ENCODE data around the gene ZFHX2.

Gene ZFHX2

DNA sequence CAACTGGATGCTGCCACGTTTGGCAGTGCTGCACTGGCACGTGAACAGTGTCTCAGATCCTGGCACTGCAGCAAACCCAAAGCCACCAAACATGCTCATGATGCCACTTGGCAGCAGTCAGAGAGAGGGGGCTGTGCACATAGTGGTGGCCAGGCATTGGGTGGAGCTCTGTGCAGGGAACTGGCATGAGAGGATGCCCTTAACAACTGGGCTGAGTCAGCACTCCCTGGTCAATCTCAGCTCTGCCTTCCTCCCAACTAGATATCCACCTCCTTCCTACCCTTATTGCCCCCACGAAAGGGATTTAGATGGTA is 37.0 kb downstream of the ZFHX2 start:
- peak; percentile 89 for DNase-seq

DNA sequence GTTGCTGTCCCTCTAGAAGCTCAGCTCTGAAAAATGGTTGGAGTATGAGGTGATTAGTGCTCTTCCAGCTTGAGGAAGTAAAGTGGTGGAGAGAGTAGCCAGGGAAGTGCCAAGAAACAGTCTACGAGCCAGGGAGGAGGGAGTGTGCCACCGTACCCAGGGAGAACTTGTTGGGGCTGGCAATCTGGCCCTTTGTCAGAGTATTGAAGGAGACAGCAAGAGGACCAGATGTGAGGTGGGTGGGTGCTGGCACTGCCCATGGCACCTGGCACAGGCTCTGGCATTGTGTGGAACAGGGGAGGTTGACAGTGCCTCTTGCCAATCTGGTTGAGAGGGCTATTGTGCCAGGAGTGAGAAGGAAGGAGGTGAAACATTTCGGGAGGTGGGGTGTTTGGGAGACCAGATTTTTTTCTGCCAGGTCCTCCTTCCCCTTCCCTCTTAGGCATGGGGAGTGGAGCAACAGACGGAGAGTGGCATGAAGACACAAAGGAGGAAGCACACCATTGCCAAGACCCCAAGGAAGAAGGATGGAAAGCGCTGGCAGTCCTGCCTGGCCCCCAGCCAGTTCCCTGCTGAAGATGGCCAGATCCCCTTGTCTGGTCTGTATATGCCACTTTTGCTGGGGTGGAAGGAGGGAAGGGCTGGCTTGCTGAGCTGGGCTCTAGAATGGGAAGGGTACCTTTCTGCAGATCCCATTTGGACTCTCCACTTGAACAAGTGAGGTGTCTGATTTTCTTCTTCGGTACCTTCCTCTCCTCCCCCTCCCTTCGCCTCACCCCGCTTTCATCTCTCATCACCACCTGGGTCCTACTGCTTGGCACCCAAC is 37.5 kb downstream of the ZFHX2 start:
- peak in 1 of 2 experiments; percentile 76 for DNase-seq

GRCh38 chr14:23513005-23513817 is 38.4 kb downstream of the ZFHX2 start:
- peak; percentile 50 to 91 for DNase-seq

DNA sequence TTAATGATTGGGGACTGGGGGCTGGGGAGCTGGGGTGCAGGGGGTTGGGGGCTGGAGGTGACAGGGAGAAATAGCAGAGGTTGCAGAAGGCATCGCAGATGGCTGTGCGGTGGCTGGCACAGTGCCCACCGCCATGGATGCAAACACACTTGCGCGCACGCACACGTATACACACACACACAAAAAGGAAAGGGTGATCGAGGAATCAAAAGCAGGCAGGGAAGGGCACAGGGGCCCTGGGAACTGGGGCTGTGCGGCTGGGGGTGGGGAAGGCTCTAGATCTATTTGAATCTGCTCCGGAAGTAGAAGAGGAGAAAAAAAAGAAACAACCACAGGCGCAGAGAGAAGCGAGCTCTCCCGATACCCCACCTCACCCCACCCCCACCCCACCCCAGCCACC is 39.4 kb downstream of the ZFHX2 start:
- DNase-seq = no peak

GRCh38 chr14:23494223-23494622 is 57.3 kb downstream of the ZFHX2 start:
- peak in 1 of 2 experiments; percentile 30 for DNase-seq

DNA sequence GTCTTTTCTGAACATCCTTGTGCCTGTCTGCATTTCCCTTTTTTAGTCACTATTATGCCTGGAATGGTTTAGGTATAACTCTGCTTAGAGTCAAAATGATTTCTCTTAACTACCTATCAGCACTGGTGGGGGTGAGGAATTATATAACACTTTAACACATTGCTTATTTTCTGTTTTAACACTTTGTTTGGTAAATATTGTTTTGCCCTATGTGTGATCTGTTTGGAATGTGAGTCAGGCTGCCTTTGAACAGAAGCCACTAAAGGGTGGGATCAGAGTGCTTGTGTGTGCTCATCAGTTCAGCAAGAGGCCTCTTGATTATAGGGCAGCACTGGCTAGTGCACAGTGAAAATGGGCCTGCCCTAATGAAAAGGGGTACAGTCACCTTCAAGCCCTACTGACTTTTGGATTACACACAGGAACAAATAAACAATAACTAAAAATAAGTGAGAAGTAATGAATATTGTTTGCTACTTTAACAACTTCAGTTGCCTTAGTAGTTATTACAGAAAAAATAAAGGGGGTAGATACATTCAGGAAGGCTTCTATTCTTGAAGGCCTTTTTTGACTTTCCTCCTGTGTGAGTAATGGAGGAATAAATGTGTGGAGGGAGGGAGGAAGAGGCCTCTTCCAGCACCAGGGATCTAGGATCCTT is 58.8 kb downstream of the ZFHX2 start:
- no peak for DNase-seq

DNA sequence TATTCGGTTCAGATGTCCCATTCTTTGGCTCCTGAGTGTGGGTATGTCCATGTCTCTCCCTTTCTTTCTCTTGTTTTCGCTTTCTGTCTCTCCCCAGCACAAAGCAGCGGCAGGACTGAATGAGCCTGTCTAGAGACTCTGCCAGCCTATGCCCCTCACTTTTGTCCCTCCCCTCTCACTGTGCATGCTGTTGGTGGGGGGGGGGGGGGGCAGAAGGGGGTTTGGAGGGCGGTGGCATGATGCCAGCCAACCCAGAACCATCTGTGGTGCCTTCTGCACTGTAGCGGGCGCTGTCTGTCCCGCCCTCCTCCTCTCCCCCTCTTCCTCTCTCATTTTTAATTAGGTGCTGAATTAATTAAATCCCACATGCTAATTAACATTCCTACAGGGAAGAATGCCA is 64.3 kb downstream of the ZFHX2 start:
- DNase-seq = peak; percentile 17 to 47

DNA sequence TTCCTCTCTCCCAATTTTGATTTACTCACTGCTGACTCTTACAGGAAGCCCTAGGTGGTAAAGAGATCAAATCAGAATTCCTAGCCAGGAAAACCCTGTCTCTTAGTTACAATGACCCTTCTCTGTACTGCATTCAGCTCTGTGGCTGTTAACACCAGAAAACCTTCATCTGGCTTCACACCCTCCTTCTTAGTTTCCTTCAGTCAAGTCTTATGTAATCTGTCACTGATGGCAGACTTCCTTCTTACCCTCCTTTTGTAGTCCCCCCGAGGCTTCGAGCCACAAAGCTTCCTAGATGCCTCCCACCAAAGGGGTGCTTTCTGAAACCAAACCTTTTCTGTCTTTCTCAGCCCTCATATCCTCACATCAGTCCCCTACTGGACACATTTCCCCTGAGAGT is 65.5 kb downstream of the ZFHX2 start:
- DNase-seq = peak in 1 of 2 experiments; percentile 24

DNA sequence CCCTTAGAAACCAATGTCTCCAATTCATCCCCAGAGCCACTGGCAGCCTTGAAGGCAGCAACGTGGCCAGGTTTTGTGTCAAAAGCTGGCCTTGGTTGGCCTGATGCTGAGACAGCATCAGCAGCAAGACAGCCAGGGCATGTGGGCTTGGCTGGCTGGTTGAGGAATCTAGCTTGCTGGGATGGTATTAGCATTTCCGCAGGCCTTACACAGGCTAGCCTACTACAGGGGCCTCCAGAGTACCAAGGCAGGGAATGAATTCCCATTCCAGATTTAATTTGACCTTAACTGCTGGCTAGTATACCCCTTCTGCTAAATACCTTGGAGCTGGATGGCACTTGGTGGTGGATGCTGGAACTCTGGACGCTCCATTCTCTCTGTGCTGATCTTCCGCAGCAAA is 66.2 kb downstream of the ZFHX2 start:
- DNase-seq = no peak

GRCh38 chr14:23483236-23483854 is 68.2 kb downstream of the ZFHX2 start:
- peak; percentile 38 to 53 for DNase-seq

DNA sequence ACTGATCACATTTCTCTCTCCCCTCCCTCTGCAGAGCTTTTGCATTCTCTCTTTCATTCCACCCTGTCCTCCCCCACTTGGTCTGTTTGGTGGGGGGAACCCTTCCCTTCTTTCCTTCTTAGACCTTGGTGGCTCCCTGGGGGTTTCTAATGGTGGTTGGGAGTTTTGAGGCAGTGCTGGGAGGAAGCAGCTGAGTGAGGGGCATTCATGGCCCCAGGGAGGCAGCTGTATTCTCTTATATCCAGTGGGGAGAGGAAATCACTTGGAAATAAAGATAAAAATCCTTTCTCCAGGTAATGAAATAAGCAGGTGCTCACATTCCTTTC is 68.8 kb downstream of the ZFHX2 start:
- DNase-seq = no peak

DNA sequence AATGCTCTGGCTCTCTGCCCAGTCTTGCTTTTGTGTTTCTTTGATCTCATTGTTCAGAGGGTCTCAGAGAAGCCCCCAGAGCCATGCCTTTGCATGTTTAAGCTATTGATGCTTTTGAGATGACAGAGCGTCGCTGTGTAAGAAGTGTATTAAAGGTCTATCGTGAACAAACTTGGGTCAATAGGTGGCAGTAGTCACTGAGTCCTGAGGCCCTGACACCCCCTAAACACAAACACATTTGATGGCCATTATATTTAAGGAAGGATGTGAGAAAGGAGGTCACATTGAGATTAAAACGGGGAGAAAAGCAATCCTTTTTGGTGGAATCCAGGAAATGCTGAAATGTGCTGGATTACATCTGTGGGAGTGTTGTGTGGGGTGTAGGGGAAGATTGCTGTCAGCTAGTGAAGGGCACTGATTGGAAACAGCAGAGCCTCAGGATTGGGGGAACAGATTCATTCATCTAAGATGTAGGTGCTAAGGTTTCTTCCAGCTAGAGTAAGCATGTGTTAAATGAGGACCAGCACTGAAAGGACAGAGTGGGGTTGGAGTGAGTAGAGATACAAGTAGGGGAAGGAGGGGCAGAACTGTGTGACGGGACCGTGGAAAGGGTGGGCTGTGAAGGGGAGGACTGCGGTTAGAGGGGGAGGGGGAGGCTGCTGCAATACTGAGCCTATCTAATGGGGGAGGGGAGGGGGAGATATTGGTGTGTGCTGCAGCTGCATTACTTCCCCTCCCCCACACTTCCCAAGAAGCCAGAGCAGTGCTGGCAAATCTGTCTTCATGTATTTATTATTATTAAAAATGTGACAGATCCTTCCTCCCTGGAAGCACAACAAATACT is 69.4 kb downstream of the ZFHX2 start:
- DNase-seq = peak in 1 of 2 experiments; percentile 22

- DNase-seq = no peak
Observed at GRCh38 chr14:23481362-23481970, 70.1 kb downstream of the ZFHX2 start.

DNA sequence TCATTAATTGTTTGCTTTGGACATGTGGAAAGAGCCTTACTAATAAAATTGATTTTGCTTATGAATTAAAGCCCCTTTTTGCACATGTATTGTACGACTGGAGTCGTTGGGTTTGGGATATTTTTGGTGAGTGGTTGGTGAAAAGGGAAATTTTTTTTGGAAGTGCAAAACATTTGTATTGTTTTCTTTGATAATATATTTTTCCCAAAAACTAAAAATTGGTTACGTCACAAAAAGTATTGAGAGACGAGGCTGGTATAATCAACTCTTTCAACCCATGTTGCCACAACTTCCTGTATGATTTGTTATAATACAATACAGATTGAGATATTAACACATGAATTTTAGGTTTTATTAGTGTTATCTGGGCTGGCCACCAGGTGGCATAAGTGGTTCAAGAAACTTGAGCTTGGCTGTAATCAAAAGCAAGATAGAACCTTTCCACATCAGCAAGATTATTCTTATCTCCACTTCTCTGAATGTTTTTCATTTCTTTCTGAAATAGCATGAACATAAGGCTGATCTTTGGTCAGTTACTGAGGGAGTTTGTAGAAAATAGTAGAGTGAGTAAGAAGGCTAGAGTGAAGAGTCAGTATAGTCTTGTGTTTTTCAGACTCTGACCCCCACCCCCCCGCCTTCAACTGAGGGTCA is 73.3 kb downstream of the ZFHX2 start:
- peak in 1 of 2 experiments; percentile 62 for DNase-seq

DNA sequence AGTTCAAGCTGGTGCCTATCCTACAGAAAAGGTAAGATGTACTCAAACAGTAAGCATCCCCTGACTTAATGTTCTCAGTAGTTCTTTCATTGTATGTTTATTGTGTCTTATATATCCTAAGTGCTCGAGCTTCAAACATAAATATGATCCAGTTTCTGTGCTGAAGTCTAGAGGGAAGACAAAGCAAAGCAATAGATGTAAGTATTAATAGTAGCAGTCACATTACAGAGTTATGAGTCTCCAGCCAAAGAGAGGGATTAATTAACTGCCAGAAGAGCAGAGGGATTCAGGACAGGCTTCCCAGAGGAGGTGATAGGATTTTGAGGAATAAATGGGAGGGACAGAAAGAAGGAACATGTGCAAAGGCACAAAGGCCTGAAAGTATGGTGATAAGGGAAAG is 80.6 kb downstream of the ZFHX2 start:
- no peak for DNase-seq
